Measurements from ENCODE around the gene GYS1. TPM values are rescaled to one million over a fixed set of nuclear protein-coding genes. Genes with fewer than 3 reads are reported as not detected.

GYS1 gene
- total RNA-seq, 1 donor from 2014 or later = 50.7 TPM

DNA sequence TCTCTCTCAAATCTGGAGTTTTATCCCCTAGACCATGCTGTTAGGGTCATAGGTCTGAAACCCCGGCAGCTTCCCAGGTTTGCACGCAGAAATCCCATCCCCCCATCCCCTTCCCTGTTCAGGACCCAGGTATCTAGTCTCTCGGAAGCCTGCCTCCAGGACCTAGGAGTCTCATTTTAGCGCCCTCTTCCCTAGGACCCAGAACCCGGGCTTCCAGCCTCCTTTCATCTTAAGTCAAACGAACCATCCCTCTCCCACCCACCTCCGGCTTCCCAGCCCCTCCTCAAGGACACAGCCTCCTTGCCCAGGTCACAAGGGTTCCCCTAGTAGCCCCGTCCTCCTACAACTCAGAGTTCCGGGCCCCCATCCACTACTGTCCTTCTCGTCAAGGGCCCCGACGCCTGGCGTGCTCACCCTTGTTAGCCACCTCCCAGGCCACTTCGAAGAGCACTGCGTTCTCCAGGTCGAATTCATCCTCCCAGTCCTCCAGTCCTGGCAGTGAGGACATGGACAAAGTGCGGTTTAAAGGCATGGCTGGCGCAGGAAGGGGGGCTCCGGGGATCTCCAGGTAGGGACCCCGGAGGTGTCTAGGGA lies 431 bp downstream of the GYS1 start:
- Mint-ChIP-seq H3K4me3 (peak overlapping the region; percentile 97), H3K27ac (peak overlapping the region; percentile 97), H3K27me3 (no peaks in the 10 kb centered on the region), H3K9me3 (no peaks in the 10 kb centered on the region), H3K4me1 (peaks cover 34% of the 10 kb centered on the region), H3K36me3 (ENCODE audit: low read depth) (peaks cover 24% of the 10 kb centered on the region)
- no peak for DNase-seq
- TF ChIP-seq, protein P1, sequence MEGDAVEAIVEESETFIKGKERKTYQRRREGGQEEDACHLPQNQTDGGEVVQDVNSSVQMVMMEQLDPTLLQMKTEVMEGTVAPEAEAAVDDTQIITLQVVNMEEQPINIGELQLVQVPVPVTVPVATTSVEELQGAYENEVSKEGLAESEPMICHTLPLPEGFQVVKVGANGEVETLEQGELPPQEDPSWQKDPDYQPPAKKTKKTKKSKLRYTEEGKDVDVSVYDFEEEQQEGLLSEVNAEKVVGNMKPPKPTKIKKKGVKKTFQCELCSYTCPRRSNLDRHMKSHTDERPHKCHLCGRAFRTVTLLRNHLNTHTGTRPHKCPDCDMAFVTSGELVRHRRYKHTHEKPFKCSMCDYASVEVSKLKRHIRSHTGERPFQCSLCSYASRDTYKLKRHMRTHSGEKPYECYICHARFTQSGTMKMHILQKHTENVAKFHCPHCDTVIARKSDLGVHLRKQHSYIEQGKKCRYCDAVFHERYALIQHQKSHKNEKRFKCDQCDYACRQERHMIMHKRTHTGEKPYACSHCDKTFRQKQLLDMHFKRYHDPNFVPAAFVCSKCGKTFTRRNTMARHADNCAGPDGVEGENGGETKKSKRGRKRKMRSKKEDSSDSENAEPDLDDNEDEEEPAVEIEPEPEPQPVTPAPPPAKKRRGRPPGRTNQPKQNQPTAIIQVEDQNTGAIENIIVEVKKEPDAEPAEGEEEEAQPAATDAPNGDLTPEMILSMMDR (IDR thresholded peaks at IDR 0.05) = no peak
- POLR2A ChIA-PET = interaction anchor here (0.5 to 3.6 kb wide), 29 partner anchors 10 to 851 kb away, joined by 3 to 51 read pairs (median 5); partner anchors contain the start of genes FTL, NUCB1, PPP1R15A and PRMT1
- ATAC-seq (ENCODE audit: low read depth) = no peak
- intact Hi-C loops (cut with micrococcal nuclease) = loop anchor here (1.0 to 10.0 kb wide), 11 partner anchors 16 to 882 kb away; partner anchors contain the start of genes AKT1S1, BAX, C19orf73 and CA11
- CTCF ChIA-PET = interaction anchor here (0.9 to 2.6 kb wide), 11 partner anchors 11 to 206 kb away, joined by 3 to 18 read pairs (median 4); partner anchors contain the start of gene CGB7

DNA sequence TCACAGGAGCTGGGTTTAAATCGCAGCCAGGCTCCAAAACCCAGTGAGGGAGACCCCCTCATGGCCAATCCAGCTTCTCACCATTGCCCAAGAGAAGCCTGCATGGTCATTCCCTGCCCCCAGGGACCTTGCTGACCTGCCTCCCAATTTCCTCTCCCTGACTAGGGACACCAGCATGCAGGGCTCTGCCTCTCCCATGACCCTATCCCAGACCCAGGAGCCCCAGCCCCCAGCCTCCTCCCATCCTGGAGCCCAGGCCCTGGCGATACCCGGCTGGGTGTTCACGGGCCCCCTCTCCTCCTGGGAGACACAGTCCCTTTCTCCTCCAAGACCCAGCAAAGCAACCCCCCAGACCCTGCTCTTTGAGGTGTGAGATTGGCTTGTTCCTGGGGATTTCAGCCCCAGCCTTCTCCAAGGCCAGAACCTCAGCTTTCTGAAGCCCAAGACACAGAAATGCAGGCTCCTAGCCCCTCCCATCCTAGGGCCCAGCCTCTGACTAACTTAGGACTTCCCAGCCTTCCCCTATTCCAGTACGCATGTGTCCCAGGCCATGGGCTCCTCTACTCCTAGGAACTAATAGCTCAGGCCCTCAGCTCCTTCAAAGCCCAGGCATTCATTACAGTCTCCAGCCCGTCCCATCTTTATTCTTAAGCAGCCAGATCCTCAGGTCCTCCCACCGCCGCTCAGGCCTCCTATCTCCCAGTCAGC lies 1.1 kb downstream of the GYS1 start:
- POLR2A ChIA-PET = interaction anchor here (0.5 to 3.6 kb wide), 7 partner anchors 9 to 453 kb away, joined by 3 to 51 read pairs (median 10); partner anchors contain the start of genes FTL and PPP1R15A
- peak overlapping the region; percentile 97 for H3K27ac Mint-ChIP-seq
- peak overlapping the region; percentile 97 for H3K4me3 Mint-ChIP-seq
- intact Hi-C loops (cut with micrococcal nuclease) = loop anchor here (2.0 to 10.0 kb wide), 7 partner anchors 21 to 883 kb away; partner anchors contain the start of genes AKT1S1, BAX, C19orf73 and CA11
- CTCF ChIA-PET = interaction anchor here (1.0 to 2.6 kb wide), 4 partner anchors 12 to 204 kb away, joined by 3 to 18 read pairs (median 6); no protein-coding TSS in a partner anchor
- H3K4me1 Mint-ChIP-seq = peaks cover 37% of the 10 kb centered on the region
- no peaks in the 10 kb centered on the region for H3K27me3 Mint-ChIP-seq
- TF ChIP-seq, protein P1 (IDR thresholded peaks at IDR 0.05) = no peak
- H3K36me3 Mint-ChIP-seq (ENCODE audit: low read depth) = peaks cover 26% of the 10 kb centered on the region
- DNase-seq (no peak), ATAC-seq (ENCODE audit: low read depth) (no peak)
- H3K9me3 Mint-ChIP-seq = no peaks in the 10 kb centered on the region

DNA sequence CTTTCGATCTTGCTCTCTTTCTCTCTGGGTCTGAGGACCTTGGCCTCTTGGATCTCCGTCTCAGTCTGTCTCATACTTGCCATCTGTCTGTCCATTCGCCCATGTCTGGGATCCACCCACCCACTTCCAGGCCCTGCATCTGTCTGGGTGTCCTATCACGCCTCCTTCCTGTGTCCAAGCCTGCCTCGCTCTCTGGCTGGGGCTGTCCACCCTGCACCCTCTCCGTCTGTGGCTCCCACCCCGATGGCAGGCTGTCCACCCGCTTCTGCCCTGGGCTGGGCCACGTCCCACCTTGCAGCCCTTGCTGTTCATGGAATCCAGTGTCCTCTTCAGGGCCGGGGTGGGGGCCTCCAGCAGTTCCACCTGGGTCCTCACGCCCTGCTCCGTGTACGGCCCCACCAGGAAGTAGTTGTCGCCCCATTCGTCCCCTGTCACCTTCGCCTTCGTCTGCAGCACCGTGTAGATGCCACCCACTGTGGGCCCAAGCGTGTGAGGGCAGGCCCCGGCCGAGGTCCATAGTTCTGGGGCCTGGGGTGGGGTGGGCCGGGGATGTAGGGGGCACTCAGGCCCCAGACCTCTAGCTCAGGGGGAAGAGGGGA lies 2.0 kb downstream of the GYS1 start:
- Mint-ChIP-seq H3K4me3 (no peak overlapping the region), H3K9me3 (no peaks in the 10 kb centered on the region), H3K36me3 (ENCODE audit: low read depth) (peaks cover 26% of the 10 kb centered on the region), H3K27me3 (no peaks in the 10 kb centered on the region), H3K4me1 (peaks cover 37% of the 10 kb centered on the region), H3K27ac (no peak overlapping the region)
- ATAC-seq (ENCODE audit: low read depth) (no peak), DNase-seq (no peak)
- intact Hi-C loops (cut with micrococcal nuclease) = loop anchor here (10.0 kb wide), 3 partner anchors 124 to 884 kb away; partner anchors contain the start of genes AKT1S1, C19orf73, LIN7B and PPFIA3
- TF ChIP-seq, protein P1 (IDR thresholded peaks at IDR 0.05) = no peak
- POLR2A ChIA-PET = interaction anchor here (3.1 kb wide), 1 partner anchor 117 kb away, joined by 51 read pairs; the partner anchor contains the start of gene PPP1R15A
- CTCF ChIA-PET = interaction anchor here (2.1 to 2.6 kb wide), 2 partner anchors 11 to 20 kb away, joined by 7 to 18 read pairs; no protein-coding TSS in a partner anchor

- ATAC-seq (ENCODE audit: low read depth) (no peak), DNase-seq (no peak)
- Mint-ChIP-seq H3K4me3 (no peak overlapping the region), H3K36me3 (ENCODE audit: low read depth) (peaks cover 31% of the 10 kb centered on the region), H3K27me3 (no peaks in the 10 kb centered on the region), H3K4me1 (peaks cover 37% of the 10 kb centered on the region), H3K9me3 (no peaks in the 10 kb centered on the region), H3K27ac (no peak overlapping the region)
- POLR2A ChIA-PET = no interaction called here
- TF ChIP-seq, protein P1 (IDR thresholded peaks at IDR 0.05) = no peak
- intact Hi-C loops (cut with micrococcal nuclease) = loop anchor here (10.0 kb wide), 3 partner anchors 124 to 884 kb away; partner anchors contain the start of genes AKT1S1, C19orf73, LIN7B and PPFIA3
- CTCF ChIA-PET = no interaction called here
These were observed 2.7 kb downstream of the GYS1 start for GRCh38 chr19:48990400-48990799.

Measured in activated B cell treated with CpG ODN at 0.5 μM for 24 hours (primary cell).